Measurements from ENCODE around the gene DCC. TPM values are rescaled to one million over a fixed set of nuclear protein-coding genes. Genes with fewer than 3 reads are reported as not detected.
"Not testable (repeated sequence)": the region's sequence is repeated elsewhere in the genome, so short reads cannot be mapped to it uniquely, and the experiment has no call there.

DCC gene
- total RNA-seq, 6 donors from 2014 or later, result 0.33 to 3.5 (median 1.0) TPM

DNA sequence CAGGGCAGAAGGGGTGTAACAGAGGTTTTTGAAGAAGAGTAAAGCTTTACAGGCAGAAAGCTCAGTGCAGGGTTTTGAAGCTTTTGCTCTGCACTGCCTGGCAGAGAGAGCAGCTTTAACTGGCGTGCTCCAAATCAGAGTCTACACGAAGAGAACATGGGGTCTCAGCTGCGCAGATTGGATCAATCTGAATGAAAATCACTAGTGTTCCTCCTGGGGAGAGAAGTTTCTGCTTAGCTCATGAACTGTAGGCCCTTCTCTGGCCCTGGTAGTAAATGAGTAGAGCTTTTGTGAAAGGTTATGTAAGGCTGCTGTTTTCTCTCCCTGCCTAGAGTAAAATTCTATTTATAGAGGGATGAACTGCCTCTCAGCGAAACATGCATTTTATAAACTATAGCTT, 13.6 kb downstream of the DCC start:
- Histone ChIP-seq H3K4me3 (no peak overlapping the region), H3K4me1 (no peaks in the 10 kb centered on the region), H3K27ac (no peak overlapping the region), H3K27me3 (no peaks in the 10 kb centered on the region), H3K9me3 (no peaks in the 10 kb centered on the region), H3K36me3 (no peaks in the 10 kb centered on the region)
- no peak for DNase-seq
- WGBS, 2 donors, result 74 to 77% methylated on average over 4 of the region's 4 CpGs
- TF ChIP-seq POLR2AphosphoS5 (IDR thresholded peaks at IDR 0.05) (no peak), POLR2A (IDR thresholded peaks at IDR 0.05) (no peak), EP300 (IDR thresholded peaks at IDR 0.05) (no peak)
- TF ChIP-seq, protein P1, sequence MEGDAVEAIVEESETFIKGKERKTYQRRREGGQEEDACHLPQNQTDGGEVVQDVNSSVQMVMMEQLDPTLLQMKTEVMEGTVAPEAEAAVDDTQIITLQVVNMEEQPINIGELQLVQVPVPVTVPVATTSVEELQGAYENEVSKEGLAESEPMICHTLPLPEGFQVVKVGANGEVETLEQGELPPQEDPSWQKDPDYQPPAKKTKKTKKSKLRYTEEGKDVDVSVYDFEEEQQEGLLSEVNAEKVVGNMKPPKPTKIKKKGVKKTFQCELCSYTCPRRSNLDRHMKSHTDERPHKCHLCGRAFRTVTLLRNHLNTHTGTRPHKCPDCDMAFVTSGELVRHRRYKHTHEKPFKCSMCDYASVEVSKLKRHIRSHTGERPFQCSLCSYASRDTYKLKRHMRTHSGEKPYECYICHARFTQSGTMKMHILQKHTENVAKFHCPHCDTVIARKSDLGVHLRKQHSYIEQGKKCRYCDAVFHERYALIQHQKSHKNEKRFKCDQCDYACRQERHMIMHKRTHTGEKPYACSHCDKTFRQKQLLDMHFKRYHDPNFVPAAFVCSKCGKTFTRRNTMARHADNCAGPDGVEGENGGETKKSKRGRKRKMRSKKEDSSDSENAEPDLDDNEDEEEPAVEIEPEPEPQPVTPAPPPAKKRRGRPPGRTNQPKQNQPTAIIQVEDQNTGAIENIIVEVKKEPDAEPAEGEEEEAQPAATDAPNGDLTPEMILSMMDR (IDR thresholded peaks at IDR 0.05), result no peak
- no peak for ATAC-seq (ENCODE audit: low FRiP score in 2 of 2)

DNA sequence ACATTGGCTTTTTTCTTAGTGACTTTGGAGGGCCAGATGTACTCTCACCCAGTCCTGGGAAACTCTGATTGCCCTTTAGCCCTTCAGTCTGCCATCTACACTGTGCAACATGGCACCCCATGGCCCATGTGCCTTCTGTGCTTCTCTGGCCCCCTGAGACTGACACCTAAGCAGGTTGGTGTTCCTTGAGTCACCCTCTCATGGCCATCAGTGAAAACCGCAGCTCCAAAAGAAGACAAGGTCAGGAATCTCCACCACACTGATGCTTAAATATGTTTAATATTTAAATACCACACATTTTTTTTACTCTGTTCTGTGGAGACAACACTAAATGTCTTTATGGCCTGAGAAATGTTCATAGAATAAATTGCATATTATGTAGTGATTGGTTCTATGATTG, 23.9 kb downstream of the DCC start:
- no peak overlapping the region for H3K27ac ChIP-seq
- no peaks in the 10 kb centered on the region for H3K4me1 ChIP-seq
- WGBS, 2 donors, result 92 to 95% methylated on average over 1 of the region's 1 CpG
- no peak for ATAC-seq (ENCODE audit: low FRiP score in 2 of 2)
- no peak overlapping the region for H3K4me3 ChIP-seq
- H3K9me3 ChIP-seq, result no peaks in the 10 kb centered on the region
- DNase-seq, result no peak
- TF ChIP-seq POLR2AphosphoS5 (IDR thresholded peaks at IDR 0.05) (no peak), EP300 (IDR thresholded peaks at IDR 0.05) (no peak), POLR2A (IDR thresholded peaks at IDR 0.05) (no peak)
- TF ChIP-seq, protein P1 (IDR thresholded peaks at IDR 0.05), result no peak
- no peaks in the 10 kb centered on the region for H3K27me3 ChIP-seq
- H3K36me3 ChIP-seq, result no peaks in the 10 kb centered on the region

DNA sequence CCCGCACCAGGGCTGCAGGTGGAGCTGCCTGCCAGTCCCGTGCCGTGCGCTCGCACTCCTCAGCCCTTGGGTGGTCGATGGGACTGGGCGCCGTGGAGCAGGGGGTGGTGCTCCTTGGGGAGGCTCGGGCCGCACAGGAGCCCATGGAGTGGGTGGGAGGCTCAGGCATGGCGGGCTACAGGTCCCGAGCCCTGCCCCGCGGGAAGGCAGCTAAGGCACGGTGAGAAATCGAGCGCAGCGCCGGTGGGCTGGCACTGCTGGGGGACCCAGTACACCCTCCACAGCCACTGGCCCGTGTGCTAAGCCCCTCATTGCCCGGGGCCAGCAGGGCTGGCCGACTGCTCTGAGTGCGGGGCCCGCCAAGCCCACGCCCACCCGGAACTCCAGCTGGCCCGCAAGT, 26.9 kb downstream of the DCC start:
- not testable (repeated sequence) for ATAC-seq (ENCODE audit: low FRiP score in 2 of 2); H3K27me3 ChIP-seq; H3K4me3 ChIP-seq; H3K9me3 ChIP-seq; H3K27ac ChIP-seq; H3K4me1 ChIP-seq; H3K36me3 ChIP-seq
- WGBS, 2 donors, result 94 to 96% methylated on average over 5 to 22 of the region's 27 CpGs
- DNase-seq, result peak in 1 of 2 donors; percentile 68

DNA sequence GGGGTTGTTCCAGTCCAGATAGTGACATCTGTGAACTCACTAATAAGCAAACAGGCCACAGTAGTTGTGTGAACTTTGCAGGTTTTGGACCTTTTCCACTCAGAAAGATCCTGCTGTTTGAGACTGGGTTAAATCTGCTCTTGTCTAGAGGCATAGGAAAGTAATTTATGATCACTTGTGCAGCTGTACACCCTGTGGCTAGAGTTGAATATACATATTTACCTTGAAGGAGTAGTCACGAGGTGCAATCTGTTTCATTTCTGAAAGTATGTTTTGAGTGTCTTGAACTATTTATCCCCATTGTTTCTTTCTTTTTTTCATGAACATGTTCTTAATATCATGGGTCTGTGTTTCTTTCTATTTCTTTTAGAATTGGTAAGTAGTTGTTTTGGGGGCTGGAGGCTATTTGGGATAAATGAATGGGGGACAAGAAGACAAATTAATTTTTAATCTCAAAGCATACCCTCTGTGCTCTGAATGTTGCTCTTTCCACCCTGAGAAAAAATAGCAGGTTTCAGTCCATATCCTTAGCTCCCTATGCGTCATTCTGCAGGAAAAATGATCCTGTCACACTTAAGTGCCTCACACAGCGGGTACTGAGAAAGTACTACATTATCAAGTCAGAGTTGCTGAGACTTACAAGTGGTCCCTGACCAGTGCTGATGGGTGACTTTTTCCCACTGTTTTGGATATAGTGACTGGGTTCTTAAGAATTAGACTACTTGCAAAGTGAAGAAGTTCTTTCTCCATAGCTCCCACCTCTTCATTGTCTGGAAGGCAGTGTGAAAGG, 28.2 kb downstream of the DCC start:
- Histone ChIP-seq H3K9me3 (no peaks in the 10 kb centered on the region), H3K4me3 (no peak overlapping the region), H3K27me3 (no peaks in the 10 kb centered on the region), H3K27ac (no peak overlapping the region), H3K4me1 (no peaks in the 10 kb centered on the region), H3K36me3 (no peaks in the 10 kb centered on the region)
- no peak for ATAC-seq (ENCODE audit: low FRiP score in 2 of 2)
- WGBS, 2 donors, result 59 to 63% methylated on average over 3 of the region's 3 CpGs
- TF ChIP-seq, protein P1 (IDR thresholded peaks at IDR 0.05), result no peak
- TF ChIP-seq POLR2AphosphoS5 (IDR thresholded peaks at IDR 0.05), result no peak
- TF ChIP-seq POLR2A (IDR thresholded peaks at IDR 0.05), result no peak
- TF ChIP-seq EP300 (IDR thresholded peaks at IDR 0.05), result no peak
- DNase-seq, result no peak

- no peak overlapping the region for H3K27ac ChIP-seq
- no peak overlapping the region for H3K4me3 ChIP-seq
- ATAC-seq (ENCODE audit: low FRiP score in 2 of 2) (no peak), DNase-seq (no peak)
- 87 to 93% methylated on average over 2 of the region's 2 CpGs for WGBS, 2 donors
- no peaks in the 10 kb centered on the region for H3K27me3 ChIP-seq
- no peaks in the 10 kb centered on the region for H3K9me3 ChIP-seq
- no peak for TF ChIP-seq EP300 (IDR thresholded peaks at IDR 0.05)
- no peak for TF ChIP-seq POLR2A (IDR thresholded peaks at IDR 0.05)
- TF ChIP-seq, protein P1 (IDR thresholded peaks at IDR 0.05), result no peak
- TF ChIP-seq POLR2AphosphoS5 (IDR thresholded peaks at IDR 0.05), result no peak
- no peaks in the 10 kb centered on the region for H3K4me1 ChIP-seq
- no peaks in the 10 kb centered on the region for H3K36me3 ChIP-seq
Observed at GRCh38 chr18:52370841-52371240, 30.8 kb downstream of the DCC start.

Data from upper lobe of left lung (tissue), 6 donors.